Right atrium auricular region (tissue), 2 donors: Measurements from ENCODE around the gene CNTN6. TPM values are rescaled to one million over a fixed set of nuclear protein-coding genes. Genes with fewer than 3 reads are reported as not detected.

Experiments used
- DNase-seq: peaks from one replicate; pipeline ENCODE4 v3.0.0-alpha.2; 2019; ENCODE audit warnings: low spot score
- H3K27ac ChIP-seq, 2 donors: fragments of 200-600 bp; sonication (generic); 1 replicate in 1 of 2; 2 replicates in 1 of 2; pipeline ENCODE4 v1.5.1; 2016 to 2019
- H3K27me3 ChIP-seq, 2 donors: fragments of 200-600 bp; sonication (generic); one replicate each; pipeline versions ENCODE4 v1.5.1 to v1.6.0; 2017 to 2019
- H3K36me3 ChIP-seq: fragments of 200-600 bp; sonication (generic); one replicate; pipeline ENCODE4 v1.5.1; 2016
- H3K4me1 ChIP-seq, 2 donors: fragments of 200-600 bp; sonication (generic); one replicate each; pipeline versions ENCODE4 v1.5.1 to v1.6.0; 2017 to 2019
- H3K4me3 ChIP-seq, 2 donors: fragments of 200-600 bp; sonication (generic); 1 replicate in 1 of 2; 2 replicates in 1 of 2; pipeline ENCODE4 v1.5.1; 2017 to 2019; ENCODE audit warnings: mild to moderate bottlenecking in 1 of 2, moderate library complexity in 1 of 2
- H3K9me3 ChIP-seq, 2 donors: fragments of 200-600 bp; sonication (generic); one replicate each; pipeline ENCODE4 v1.5.1; 2019
- CTCF ChIP-seq, 2 donors: fragments of 200-600 bp; sonication (generic); IDR thresholded peaks; one replicate each; pipeline ENCODE4 v1.5.1; 2019; ENCODE audit warnings: antibody characterized with exemption in 2 of 2
- total RNA-seq, 2 donors: library from RNA; depleted of rRNA; stranded (reverse); fragments of >200 nt; gene quantifications; one replicate each; pipeline ENCODE4 v1.1.0, GENCODE V29; 2016

CNTN6 gene
- total RNA-seq, 2 donors from 2014 or later = 0.28 TPM; not detected in 1

- H3K27me3 ChIP-seq = no peaks in the 10 kb centered on the region
- no peak for TF ChIP-seq CTCF (IDR thresholded peaks at IDR 0.05)
- no peaks in the 10 kb centered on the region for H3K9me3 ChIP-seq
- H3K4me1 ChIP-seq = no peaks in the 10 kb centered on the region
- DNase-seq = no peak
- no peak overlapping the region for H3K4me3 ChIP-seq
- H3K27ac ChIP-seq = no peak overlapping the region
- no peaks in the 10 kb centered on the region for H3K36me3 ChIP-seq
Measured at GRCh38 chr3:1446531-1446930, 353.7 kb downstream of the CNTN6 start.

GRCh38 chr3:1447452-1447851 is 354.6 kb downstream of the CNTN6 start:
- Histone ChIP-seq H3K36me3 (no peaks in the 10 kb centered on the region), H3K4me3 (no peak overlapping the region), H3K27ac (no peak overlapping the region), H3K4me1 (no peaks in the 10 kb centered on the region), H3K27me3 (no peaks in the 10 kb centered on the region), H3K9me3 (no peaks in the 10 kb centered on the region)
- no peak for DNase-seq
- TF ChIP-seq CTCF (IDR thresholded peaks at IDR 0.05) = no peak

- no peak for TF ChIP-seq CTCF (IDR thresholded peaks at IDR 0.05)
- no peak for DNase-seq
- H3K4me3 ChIP-seq = no peak overlapping the region
- H3K36me3 ChIP-seq = no peaks in the 10 kb centered on the region
- H3K4me1 ChIP-seq = no peaks in the 10 kb centered on the region
- no peak overlapping the region for H3K27ac ChIP-seq
- no peaks in the 10 kb centered on the region for H3K27me3 ChIP-seq
- no peaks in the 10 kb centered on the region for H3K9me3 ChIP-seq
Measured at GRCh38 chr3:1448443-1448842, 355.6 kb downstream of the CNTN6 start.
